HS-5 (cell line): Measurements from ENCODE around the gene CEP192.
A peak's percentile ranks its signal among the peaks of the same experiment; 100 is the strongest.
"Not testable (repeated sequence)": the region's sequence is repeated elsewhere in the genome, so short reads cannot be mapped to it uniquely, and the experiment has no call there.

Source experiments
- DNase-seq: peaks from one replicate; pipeline ENCODE4 v3.0.0-alpha.2; 2012; ENCODE audit warnings: low read depth

CEP192 gene, protein sequence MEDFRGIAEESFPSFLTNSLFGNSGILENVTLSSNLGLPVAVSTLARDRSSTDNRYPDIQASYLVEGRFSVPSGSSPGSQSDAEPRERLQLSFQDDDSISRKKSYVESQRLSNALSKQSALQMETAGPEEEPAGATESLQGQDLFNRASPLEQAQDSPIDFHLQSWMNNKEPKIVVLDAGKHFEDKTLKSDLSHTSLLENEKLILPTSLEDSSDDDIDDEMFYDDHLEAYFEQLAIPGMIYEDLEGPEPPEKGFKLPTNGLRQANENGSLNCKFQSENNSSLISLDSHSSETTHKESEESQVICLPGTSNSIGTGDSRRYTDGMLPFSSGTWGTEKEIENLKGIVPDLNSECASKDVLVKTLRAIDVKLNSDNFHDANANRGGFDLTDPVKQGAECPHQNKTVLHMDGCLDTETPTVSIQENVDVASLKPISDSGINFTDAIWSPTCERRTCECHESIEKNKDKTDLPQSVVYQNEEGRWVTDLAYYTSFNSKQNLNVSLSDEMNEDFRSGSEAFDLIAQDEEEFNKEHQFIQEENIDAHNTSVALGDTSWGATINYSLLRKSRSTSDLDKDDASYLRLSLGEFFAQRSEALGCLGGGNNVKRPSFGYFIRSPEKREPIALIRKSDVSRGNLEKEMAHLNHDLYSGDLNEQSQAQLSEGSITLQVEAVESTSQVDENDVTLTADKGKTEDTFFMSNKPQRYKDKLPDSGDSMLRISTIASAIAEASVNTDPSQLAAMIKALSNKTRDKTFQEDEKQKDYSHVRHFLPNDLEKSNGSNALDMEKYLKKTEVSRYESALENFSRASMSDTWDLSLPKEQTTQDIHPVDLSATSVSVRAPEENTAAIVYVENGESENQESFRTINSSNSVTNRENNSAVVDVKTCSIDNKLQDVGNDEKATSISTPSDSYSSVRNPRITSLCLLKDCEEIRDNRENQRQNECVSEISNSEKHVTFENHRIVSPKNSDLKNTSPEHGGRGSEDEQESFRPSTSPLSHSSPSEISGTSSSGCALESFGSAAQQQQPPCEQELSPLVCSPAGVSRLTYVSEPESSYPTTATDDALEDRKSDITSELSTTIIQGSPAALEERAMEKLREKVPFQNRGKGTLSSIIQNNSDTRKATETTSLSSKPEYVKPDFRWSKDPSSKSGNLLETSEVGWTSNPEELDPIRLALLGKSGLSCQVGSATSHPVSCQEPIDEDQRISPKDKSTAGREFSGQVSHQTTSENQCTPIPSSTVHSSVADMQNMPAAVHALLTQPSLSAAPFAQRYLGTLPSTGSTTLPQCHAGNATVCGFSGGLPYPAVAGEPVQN (N-terminal part only)

GRCh38 chr18:12990967-12991820 is at the start of gene CEP192:
TSS of gene CEP192 (plus strand) at chr18:12991362. CDS start at chr18:12999425, 8,063 bp downstream.
- DNase-seq, result peak; percentile 85

GRCh38 chr18:12943215-12943614 is 47.9 kb upstream of the CEP192 start:
- DNase-seq, result no peak

DNA sequence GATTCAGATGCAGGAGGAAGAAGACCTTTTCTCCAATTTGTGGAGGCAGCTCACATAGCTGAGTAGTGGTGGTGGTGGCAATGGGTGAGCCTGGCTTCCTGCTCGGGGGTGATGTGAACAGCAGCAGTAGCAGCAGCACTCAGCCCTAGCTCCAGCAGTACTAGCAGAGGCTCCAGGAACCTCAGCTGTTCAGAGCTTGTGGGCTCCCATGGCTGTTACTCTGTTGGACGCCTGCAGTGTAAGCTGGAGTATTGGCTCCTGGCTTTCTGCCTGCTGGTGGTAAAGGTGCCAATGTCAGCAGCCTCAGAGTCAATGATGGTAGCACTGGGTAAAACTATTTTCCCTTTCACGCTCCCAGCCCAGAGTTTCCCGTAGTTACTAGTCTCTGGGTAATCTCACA is 46.5 kb upstream of the CEP192 start:
- no peak for DNase-seq

- DNase-seq, result peak; percentile 77
These were observed 44.4 kb upstream of the CEP192 start for GRCh38 chr18:12946549-12947284.

DNA sequence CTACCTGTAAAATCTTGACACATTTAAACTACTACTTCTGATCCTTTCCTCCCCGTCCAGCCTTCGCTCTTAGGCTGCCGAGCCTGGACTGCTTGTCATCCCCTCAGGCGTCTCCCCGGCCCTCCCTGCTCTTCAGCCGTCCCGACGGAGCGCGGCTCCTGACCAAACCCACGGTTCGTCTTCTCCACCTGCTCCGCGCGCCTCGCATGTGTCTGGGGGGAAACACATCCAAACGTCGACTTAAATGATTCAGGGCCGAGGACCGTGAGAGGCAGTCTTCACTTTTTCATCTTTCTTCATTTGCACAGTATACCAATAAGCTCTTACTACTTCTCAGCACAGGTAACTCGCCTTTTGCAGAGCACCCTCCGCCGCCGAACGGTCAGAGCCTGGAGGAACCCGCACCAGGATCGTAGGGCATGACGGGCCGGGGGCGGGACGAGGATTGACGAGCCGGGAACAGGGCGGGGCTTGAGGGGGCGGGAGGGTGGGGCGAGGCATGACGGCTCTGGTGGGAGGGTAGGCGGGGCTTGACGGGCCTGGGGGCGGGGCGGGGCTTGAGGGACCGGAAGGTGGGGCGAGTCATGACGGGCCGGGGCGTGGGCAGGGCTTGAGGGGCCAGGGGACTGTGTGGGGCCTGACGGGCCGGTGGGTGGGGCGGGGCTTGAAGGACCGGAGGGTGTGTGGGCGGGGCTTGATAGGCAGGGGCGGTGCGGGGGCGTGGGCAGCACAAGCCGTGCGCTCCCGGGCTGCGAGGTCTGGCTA is 43.7 kb upstream of the CEP192 start, which contains the start of gene SEH1L:
Gene SEH1L, plus strand, starts transcription at position 727 of the 765 bp plus-strand sequence. CDS start 111 bp downstream, outside the sequence.
- DNase-seq, result peak; percentile 61

GRCh38 chr18:12948050-12948804 is 42.9 kb upstream of the CEP192 start:
- peak; percentile 67 for DNase-seq

GRCh38 chr18:12958478-12958877 is 32.7 kb upstream of the CEP192 start:
- no peak for DNase-seq

- no peak for DNase-seq
These were observed 30.8 kb upstream of the CEP192 start for GRCh38 chr18:12960395-12960794.

DNA sequence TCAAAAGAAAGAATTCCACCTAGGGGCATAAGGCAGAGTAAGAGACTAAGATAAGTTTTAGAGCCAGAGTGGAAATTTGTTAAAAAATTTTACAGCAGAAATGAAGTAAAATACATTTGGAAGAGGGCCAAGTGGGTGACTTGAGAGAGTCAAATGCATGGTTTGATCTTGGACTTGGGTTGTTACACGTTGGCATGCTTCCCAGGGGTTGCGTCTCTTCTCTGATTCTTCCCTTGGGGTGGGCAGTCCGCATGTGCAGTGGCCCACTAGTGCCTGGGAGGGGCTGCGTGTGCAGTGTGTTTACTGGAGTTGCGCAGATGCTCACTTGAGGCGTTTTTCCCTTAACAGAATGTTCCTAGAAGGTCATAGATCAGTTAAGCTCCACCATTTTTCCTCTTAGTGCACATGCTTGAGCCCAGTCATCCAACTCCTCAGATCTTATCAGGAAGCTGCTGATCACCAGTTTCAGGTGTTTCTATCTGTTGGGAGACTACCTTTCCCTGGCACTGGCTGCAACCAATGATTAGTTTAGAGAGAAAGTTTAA is 30.2 kb upstream of the CEP192 start:
- no peak for DNase-seq

GRCh38 chr18:12963069-12963468 is 28.1 kb upstream of the CEP192 start:
- DNase-seq, result no peak

DNA sequence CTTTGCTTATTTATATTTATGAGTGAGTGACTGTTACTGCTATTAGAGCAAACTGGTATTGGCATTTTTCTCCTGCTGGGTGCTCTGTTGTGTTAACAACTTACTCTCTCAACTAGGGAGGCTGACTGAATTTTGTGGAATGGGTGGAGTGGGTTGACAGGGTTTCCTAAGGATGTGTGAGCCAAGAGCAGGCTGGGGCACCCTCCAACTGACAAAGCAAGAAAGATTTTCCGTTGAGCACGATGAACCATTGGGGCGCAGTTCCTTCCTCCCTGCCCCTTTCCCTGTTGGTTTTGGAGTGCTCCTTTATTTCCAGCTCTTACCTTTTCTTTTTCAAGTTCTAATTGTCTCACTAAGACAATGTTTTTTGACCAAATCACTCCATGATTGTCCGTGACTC is 23.0 kb upstream of the CEP192 start:
- no peak for DNase-seq

DNA sequence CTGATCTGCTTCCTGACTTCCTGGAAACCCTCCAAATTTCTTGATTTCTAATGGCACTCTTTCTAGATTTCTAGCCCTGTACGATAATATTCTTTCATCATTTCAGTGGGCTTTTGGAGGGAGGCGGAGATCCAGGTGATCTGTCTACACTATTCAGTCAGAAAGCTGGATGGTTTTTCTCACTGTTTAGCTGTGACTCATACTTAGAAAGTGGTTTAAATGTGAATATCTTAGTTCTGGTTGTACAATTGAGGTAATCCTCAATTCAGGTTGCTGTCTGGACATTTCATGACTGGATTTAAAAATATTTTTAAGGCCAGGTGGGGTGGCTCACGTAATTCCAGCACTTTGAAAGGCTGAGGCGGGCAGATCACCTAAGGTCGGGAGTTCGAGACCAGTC is 22.5 kb upstream of the CEP192 start:
- no peak for DNase-seq

GRCh38 chr18:12973562-12974213 is 17.5 kb upstream of the CEP192 start:
- DNase-seq, result no peak

DNA sequence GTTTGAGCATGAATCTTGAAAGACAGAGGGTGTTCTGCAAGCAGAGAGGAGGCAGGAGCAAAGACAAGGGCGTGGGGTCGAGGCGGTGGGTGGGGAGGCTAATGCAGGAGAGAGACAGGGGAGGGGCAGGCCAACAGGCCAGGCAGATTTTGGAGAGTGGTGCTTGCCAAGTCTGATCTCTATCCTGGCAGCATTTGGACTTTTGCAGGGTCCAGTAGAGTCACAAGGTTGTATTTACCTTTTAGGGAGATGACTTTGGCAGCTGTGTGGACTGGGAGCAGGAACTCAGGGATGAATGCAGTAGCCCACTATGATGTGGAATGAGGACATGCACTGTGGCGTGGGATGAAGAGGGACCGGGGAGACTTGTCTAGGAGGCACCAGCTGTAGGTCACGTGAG is 15.7 kb upstream of the CEP192 start:
- DNase-seq, result no peak

- DNase-seq, result no peak
These were observed 14.9 kb upstream of the CEP192 start for GRCh38 chr18:12976305-12976704.

DNA sequence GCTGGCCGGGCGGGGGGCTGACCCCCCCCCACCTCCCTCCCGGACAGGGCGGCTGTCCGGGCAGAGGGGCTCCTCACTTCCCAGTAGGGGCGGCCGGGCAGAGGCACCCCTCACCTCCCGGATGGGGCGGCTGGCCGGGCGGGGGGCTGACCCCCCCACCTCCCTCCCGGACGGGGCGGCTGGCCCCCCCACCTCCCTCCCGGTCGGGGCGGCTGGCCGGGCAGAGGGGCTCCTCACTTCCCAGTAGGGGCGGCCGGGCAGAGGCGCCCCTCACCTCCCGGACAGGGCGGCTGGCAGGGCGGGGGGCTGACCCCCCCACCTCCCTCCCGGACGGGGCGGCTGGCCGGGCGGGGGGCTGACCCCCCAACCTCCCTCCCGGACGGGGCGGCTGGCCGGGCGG is 11.1 kb upstream of the CEP192 start:
- not testable (repeated sequence) for DNase-seq

DNA sequence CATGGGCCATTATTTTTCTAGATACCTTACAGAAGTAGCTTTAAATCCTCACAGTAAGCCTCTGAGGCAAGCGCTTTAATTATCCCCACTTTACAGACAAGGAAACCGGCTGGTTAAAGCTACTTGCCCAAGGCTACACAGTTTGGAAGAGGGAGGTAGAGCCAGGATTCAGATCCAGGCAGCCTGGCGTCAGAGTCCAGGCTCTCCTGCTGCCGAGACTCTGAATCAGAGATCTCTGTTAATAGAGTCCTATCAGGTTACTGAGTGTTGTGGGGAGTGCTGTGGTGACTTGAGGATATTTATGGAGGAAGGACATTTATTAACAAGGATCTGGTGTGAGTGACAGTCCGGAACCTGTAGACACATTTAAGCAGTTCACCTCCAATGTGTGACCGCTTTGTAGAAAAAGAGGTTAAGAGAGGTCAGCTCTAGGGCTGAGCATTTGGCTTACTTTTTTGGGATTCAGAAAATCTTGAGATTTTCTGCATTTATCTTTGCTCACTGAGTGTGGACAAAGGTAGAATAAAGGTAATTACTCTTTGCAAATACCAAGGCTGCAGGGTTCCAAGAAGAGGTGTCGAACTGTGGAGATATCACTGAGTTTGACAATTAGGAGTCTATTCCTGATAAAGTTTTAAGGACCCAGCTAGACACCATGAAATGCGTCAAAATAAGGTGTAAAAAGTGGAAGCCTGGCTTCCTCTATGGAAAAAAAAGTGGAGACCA is 1.6 kb upstream of the CEP192 start:
- no peak for DNase-seq
